GM21619 (cell line): Measurements from ENCODE around the gene HSPBAP1.
"Not testable (repeated sequence)": the region's sequence is repeated elsewhere in the genome, so short reads cannot be mapped to it uniquely, and the experiment has no call there.

ENCODE experiments used
- ATAC-seq: cut with Tn5 transposase; IDR thresholded peaks from one replicate; pipeline ENCODE4 v1.9.1; 2021; ENCODE audit not compliant: unreplicated experiment

HSPBAP1 gene

DNA sequence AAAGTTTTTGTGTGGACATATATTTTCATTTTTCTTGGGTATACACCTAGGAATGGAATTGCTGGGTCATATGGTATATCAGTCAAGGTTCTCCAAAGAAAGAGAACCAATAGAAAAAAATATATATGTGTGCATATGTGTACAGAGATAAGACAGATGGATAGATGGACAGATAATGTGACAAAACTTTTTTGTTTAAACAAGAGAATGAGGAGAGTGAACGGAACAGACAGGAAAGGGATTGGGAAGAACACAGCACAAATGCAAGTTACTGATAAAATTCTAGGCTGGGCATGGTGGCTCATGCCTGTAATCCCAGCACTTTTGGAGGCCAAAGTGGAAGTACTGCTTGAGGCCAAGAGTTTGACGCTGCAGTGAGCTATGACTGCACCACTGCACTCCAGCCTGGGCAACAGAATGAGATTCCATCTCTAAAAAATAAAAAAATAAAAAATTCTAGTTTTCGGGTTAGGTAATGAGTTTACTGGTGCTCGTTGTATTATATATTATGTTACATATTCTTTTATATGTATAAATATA lies 50.0 kb downstream of the HSPBAP1 start:
- ATAC-seq, result no peak

DNA sequence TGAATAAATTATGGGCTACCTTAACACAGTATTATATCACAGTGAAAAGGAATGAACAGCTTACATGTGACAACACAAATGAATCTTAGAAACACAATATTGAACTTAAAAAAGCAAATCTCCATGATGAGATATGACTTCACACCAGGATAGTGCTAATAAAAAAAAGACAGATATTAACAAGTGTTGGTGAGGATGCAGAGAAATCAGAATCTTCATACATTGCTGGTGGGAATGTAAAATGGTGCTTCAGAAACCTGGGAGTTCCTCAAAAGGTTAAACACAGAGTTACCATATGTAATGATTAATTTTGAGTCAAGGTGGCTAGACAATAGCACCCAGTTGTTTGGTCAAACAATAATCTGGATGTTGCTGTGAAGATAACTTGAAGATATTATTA lies 51.4 kb downstream of the HSPBAP1 start:
- ATAC-seq, result no peak

- ATAC-seq, result no peak
Observed at GRCh38 chr3:122739172-122739571, 54.5 kb downstream of the HSPBAP1 start.

DNA sequence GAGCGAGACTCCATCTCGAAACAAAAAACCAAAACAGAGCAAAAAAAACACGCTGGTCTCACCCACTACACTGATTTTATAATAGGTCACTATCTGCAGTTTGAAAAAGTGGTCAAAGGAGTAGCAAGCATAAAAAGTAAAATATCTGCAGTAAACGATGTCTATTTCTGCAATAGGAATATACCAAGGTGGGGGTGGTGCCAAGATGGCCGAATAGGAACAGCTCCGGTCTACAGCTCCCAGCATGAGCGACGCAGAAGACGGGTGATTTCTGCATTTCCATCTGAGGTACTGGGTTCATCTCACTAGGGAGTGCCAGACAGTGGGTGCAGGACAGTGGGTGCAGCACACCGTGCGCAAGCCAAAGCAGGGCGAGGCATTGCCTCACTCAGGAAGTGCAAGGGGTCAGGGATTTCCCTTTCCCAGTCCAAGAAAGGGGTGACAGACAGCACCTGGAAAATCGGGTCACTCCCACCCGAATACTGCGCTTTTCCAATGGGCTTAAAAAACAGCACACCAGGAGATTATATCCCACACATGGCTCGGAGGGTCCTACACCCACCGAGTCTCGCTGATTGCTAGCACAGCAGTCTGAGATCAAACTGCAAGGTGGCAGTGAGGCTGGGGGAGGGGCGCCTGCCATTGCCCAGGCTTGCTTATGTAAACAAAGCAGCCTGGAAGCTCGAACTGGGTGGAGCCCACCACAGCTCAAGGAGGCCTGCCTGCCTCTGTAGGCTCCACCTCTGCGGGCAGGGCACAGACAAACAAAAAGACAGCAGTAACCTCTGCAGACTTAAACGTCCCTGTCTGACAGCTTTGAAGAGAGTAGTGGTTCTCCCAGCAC lies 60.7 kb downstream of the HSPBAP1 start:
- ATAC-seq, result not testable (repeated sequence)

- no peak for ATAC-seq
Observed at GRCh38 chr3:122730240-122730639, 63.4 kb downstream of the HSPBAP1 start.

- ATAC-seq, result no peak
Observed at GRCh38 chr3:122728756-122729514, 64.7 kb downstream of the HSPBAP1 start.

- ATAC-seq, result no peak
Observed at GRCh38 chr3:122728186-122728585, 65.4 kb downstream of the HSPBAP1 start.

- no peak for ATAC-seq
Observed at GRCh38 chr3:122727766-122728165, 65.9 kb downstream of the HSPBAP1 start.

DNA sequence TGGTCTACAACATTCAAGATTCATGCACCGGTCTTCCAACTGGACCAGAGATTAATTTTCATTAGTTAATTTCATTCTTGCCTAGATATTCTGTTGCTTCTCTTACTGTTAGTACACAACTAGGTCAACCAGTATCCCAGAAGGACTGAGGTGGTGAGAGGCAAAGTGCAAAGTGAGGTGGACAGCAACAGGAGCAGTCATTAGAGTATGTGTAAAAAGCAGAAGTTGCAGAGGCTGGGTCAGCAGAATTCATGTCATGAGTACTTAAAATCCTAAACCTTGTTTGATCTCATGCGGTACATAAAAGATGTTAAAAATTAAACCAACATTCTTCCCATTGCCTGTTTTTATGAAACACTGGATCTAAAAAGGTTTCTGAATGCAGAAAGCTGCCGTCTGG lies 66.3 kb downstream of the HSPBAP1 start:
- ATAC-seq, result no peak

- ATAC-seq, result no peak
Observed at GRCh38 chr3:122725106-122725505, 68.5 kb downstream of the HSPBAP1 start.

DNA sequence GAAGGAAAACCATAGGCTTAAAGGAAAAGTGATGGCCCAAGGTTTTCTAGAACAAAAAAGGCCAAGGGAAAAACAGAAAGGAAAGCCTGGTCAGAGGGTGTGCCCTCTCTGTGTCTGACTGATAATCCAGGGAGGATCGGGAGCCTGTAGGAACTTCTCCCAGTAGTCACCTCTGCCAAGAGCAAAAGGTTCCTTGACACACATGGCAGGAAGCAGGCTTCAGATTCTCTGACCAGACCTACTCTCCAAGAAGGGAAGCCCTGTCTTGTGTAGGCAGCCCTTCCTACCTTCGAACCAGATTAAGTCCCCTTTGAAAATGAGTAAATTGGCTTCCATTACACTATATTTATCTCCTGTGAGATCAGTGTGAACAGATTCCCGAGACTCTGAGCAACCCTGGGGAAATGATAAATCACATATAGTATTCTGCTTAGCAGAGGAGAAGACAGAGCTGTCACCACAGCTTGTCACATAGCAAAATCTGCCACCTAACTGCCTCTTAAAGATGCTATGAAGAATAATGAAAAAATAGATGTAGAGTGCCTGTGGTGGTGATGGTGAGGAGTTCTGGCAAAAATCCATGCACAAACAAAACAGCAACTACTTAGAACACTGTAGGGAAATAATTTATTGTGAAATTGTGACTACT lies 74.2 kb downstream of the HSPBAP1 start:
- no peak for ATAC-seq

DNA sequence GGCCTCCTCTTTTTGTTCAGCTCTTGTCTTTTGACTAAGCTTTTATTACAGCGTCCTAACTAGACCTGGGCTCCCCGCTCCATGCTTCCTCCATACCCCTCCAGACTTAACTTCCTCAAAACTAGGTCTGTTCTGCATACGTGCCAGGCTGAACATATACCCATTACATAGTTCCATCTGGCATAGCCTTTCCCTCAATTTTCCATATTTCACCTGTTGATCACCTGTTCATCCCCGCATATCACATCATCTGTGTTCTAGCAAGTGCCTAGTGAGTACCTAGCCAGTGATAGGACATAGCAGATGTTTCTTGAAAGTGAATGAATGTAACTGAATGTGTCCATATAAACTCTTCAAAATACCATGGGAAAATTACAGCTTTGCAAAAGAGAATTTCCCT lies 77.0 kb downstream of the HSPBAP1 start:
- ATAC-seq, result no peak

- ATAC-seq, result no peak
Observed at GRCh38 chr3:122714273-122714672, 79.4 kb downstream of the HSPBAP1 start.

DNA sequence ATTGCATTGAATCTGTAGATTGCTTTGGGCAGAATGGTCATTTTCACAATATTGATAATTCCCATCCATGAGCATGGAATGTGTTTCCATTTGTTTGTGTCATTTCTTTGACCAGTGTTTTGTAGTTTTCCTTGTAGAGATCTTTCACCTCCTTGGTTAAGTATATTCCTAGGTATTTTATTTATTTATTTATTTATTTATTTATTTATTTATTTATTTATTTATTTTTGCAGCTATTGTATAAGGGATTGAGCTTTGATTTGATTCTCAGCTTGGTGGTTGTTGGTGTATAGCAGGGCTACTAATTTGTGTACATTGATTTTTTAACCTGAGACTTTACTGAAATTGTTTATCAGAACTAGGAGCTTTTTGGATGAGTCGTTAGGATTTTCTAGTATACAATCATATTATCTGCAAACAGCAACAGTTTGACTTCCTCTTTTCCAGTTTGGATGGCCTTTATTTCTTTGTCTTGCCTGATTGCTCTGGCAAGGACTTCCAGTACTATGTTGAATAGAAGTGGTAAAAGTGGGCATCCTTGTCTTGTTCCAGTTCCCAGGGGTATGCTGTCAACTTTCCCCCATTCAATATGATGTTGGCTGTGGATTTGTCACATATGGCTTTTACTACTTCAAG lies 82.9 kb downstream of the HSPBAP1 start:
- not testable (repeated sequence) for ATAC-seq

DNA sequence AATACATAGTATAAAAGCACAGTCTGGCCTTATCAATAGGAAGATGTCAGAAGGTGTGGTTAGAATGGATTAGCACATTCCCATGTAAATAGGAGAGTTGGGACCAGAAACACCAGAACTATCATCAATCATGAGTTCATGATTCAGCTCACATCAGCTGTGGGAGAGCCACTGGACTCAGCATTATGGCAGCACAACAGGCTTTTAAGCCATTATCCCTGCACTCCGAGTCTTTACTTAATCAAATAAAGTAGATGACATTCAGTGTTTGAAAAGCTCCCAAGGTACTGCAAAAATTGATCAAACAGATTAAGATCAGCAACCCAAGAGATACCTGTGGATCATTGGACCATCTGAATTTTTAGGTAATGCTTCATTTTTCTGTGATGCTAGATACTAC lies 88.3 kb downstream of the HSPBAP1 start:
- ATAC-seq, result no peak

DNA sequence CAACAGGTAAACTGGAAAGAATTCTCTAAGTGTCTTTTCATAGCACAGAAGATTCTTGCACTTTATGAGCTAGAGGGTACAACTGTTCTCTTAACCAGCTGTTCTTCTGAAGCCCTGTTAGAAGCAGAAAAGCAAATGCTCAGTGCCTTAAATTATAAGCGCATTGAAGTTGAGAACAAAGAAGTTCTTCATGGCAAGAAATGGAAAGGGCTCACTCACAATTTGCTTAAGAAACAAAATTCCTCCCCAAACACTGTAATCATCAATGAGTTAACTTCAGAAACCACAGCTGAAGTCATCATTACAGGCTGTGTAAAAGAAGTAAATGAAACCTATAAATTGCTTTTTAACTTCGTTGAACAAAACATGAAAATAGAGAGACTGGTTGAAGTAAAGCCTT lies 93.4 kb downstream of the HSPBAP1 start:
- ATAC-seq, result no peak

DNA sequence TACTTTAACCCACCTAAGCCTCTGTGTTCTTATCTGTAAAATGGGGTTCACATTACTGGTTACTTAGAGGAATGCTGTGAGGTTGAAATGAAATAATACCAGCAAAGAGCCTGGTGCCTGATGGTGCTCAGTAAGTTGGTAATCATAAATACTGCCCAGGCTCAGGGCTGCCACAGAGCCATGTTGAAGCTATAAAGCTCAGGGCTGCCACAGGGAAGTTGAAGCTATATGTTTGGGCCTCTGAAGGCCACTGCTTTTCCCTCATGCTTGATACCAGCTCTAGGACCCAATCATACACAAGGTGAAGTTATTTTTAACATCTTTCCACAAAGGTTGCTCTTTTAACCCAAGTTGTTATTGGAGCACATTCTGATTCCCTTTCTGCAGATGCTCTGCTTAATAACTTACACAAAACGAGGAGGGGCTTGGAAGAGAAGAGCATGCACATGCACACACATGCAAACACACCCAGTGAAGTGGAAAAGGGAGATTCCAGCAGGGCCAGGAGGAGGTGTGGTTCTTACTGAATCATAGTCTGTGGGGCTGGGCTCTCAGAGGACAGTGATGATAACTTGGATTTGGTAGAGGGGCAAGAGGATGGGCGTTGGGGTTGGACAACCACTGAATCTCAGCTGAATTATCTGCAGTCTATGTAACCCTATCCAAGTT lies 95.5 kb downstream of the HSPBAP1 start:
- ATAC-seq, result peak; percentile 80

- ATAC-seq, result no peak
Observed at GRCh38 chr3:122695927-122696561, 97.6 kb downstream of the HSPBAP1 start.

GRCh38 chr3:122694966-122695365 lies 98.7 kb downstream of the HSPBAP1 start:
- peak; percentile 35 for ATAC-seq

DNA sequence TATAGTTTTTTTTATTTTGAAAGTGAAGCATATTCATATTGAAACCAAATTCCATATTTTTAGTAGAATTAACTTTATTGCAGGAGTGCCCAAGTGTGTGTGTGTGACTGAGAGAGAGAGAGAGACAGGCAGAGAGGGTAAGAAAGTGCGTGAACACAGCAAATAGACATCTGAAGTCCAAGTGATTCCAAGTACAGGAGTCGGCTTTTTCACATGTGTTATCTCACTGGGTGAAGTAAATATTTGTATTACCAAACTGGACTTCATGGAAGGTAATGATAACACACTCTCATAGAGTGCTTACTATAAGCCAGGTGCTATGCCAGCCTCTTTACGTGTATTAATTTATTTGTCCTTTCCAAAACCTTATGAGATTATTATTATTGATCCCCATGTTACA lies 101.0 kb downstream of the HSPBAP1 start:
- ATAC-seq, result no peak
